HG03060 (cell line): ENCODE measurements around the gene PPIL1.

Experiments
- ATAC-seq: cut with Tn5 transposase; IDR thresholded peaks from one replicate; pipeline ENCODE4 v1.9.1; 2021; ENCODE audit warnings: low read depth, moderate number of reproducible peaks; ENCODE audit not compliant: unreplicated experiment

The PPIL1 gene

DNA sequence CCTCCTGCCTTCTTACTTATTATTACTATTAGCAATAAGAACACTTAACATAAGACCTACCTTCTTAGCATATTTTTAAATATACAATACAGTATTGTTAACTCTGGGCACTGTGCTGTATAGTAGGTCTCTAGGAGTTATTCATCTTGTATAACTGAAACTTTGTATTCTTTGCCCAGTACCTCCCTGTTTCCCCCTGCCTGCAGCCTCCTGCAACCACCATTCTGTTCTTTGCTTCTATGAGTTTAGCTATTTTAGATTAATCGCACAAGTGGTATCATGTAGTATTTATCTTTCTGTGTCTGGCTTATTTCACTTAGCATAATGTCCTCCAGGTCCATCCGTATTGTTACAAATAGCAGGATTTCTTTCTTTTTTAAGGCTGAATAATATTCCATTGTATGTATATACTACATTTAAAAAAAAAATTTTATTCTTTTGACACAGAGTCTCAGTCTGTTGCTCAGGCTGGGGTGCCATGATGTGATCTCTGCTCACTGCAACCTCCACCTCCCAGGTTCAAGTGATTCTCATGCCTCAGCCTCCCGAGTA, 15.6 kb upstream of the PPIL1 start:
- no peak for ATAC-seq

DNA sequence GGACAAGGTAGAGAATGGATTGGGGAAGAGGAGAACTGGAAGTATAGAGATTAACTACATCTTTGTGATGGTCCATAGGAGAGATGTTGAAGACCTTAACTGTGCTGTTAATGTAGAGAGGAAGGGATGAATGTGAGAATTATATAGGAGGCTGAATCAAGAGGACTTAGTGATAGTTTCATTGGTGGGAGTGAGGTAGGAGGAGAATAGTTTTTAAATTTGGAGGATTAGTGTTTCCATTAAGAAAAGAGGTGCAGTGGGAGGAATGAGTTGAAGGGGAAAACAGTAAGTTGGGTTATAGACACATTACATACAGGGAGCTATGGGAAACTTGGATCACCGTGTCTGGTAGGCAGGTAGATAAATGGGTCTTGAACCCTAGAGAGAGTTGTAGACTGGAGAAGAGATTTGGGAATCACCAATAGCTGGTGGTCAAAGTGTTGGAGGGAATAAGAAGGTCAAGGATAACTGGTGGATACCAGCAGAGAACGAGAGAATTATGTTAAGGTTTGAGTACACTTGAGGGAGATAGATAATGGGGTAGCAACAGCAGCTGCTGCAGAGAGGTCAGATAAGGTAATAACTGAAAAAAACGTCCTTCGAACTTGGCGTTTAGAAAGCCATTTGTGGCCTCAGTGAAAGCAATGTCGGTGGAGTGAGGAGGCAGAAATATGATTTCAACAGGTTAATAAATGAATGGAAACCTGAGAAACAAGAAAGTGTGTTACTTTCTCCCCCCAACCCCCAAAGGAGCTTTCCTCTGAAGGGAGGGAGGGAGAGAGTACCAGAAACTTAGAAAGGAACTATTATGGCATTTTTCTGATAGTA, 14.3 kb upstream of the PPIL1 start:
- ATAC-seq: no peak

DNA sequence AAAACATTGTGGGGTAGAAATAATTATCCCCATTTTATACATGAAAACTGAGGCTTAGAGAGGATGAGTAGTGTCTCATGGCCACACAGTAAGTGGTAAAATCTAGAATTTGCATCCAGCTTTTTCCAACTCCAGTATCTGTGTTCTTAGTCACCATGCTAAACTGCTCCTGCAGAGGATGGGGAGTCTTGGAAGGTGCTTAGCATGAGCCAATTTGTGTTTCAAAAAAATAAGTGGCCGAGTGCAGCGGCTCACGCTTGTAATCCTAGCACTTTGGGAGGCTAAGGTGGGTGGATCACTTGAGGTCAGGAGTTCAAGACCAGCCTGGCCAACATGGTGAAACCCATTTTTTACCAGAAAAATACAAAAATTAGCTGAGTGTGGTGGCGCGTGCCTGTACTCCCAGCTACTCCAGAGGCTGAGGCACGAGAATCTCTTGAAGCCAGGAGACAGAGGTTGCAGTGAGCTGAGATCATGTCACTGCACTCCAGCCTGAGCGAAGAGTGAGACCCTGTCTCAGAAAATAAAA, 13.6 kb upstream of the PPIL1 start:
- no peak for ATAC-seq

DNA sequence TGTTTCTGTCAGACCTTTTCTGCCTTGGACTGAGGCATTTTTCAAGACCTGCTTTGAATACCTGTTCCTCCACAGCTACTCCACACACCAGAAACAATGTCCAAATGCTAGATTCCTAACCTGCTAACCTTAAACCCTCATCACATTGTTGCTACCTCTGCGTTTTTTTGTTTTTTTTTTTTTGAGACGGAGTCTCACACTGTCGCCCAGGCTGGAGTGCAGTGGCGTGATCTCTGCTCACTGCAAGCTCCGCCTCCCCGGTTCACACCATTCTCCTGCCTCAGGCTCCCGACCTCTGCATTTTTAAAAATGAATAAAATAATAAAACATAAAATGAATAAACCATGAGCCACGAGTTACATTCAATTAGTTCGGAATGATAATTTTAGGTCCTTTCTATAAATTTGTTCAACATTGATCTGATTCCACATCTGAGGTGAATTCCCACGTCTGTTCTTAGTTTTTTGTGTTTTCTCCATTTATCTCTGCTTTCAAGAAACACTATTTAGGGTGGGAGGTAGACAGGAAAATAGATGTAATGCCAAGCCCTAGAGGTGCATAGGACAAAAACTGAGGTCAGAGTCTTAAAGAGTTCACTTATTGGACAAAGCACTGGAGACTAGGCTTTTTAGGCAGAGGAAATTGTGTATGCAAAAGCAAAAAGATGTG, 12.5 kb upstream of the PPIL1 start:
- no peak for ATAC-seq

DNA sequence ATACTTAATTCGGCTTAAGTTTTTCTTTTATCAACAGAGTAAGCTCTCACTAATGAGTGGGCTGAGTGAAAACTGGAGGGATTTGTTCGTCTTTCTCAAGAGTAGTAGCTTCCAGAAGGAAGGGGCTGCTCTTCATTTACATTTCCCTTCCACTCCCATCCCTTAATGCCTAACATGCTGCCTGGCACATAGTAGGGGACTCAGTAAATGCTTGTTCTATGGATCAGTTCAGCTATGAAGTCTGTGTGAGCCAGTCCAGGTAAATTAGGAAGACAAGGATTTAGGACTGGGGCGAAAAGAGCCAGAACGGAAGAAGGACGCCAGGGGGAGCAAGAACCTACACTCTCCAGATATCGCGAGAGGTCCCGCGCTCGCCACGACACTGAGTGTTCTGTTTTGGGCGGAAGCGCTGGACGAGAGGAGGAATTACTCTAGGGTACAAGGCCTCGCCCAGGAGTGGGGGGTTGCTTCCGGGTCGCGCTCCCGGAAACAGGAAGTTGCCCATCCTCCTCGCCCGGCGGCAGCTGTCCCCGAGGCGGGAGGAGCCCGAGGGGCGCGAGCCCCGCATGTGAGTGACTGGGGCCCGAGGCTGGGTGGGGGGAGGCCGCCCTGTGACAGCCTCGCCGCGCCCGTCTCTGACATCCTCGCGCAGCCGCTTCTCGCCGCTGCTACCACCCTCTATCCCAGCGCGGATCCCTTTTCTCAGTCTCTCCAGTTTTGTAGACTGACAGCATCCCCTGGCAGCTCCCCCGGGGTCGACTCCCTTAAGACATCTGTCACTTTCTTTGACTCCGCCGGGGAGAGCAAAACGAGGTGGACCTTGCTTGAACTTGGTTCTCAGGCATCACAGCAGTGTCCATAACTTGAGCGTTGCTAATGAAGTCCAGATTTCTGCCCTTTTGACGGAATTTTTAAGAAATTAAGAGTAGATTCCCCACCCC, 11.1 kb upstream of the PPIL1 start, which contains the start of gene C6orf89:
C6orf89 (plus strand) TSS at position 492 of the 941 bp plus-strand sequence. CDS start 13,493 bp downstream, outside the sequence.
- peak; percentile 90 for ATAC-seq

DNA sequence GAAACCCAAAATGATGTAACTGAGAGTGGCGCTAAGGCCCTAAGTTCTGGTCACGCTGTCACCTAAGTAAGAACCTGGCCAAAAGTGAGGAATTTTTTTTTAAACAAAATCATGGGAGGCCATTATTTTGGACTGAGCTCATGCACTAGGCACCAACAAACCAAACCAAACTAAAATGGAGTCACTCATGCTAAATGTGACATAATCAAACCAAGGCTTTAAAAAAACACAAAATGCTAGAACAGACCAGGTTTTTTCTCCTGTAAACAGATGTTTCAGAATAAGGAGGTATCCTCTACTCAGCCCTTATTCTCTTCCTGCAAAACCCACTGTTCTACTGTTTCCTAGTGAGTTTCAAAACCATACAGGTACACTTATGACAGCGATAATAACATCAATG, 10.0 kb upstream of the PPIL1 start:
- ATAC-seq: no peak

DNA sequence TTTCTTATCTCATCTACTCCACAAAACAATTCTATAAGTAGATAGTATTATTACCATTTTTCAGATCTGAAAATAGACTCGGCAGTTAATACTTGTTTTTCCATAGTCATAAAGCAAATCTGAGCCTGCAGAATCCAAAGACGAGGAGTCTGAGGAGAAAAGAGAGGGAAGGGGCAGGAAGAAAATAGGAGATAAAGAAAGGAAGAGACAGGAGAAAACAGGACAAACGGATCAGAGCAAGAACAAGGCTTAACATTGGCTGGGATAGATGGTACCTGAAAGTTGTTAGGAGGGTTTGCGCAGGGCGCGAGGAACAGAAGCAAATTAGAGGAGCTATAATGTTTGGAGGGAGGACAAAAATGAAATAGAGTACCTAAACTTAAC, 639 bp upstream of the PPIL1 start:
- no peak for ATAC-seq

DNA sequence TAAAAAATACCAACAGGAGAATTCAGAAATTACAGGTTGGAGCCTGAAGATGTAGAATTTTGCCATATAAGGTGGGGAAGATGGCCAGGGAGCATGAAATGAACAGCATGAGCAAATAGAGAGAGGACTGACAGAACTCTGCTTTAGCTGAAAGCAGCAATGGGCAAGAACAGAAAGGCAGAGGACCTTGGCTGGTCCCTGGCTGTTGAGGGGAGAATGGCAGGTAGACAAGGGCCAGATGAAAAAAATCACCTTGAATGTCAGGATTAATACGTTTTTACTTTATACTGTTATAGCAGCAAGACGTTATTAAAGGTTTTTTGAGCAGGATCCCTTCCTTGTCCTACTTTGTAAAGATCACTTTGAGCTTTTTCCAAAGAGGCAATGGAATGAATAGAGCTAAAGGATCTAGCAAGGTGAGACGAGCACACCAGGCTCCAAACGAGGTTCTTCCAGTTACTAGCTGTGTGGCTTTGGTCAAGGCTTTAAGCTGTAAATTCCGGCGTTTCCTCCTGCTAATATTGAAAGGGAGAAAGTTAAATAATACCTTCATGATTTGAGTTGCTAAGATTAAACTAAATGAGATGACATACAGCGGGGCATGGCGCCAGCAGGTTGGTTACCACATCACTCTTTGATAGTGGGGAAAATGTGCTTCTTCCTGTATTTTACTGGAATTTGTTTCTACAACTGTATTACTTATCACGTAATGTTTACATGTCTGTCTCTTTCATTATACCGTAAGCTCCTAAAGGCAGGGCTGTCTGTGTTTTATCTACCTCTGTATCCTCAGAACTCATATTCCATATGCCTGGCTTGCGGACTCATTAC, 776 bp downstream of the PPIL1 start:
- no peak for ATAC-seq

DNA sequence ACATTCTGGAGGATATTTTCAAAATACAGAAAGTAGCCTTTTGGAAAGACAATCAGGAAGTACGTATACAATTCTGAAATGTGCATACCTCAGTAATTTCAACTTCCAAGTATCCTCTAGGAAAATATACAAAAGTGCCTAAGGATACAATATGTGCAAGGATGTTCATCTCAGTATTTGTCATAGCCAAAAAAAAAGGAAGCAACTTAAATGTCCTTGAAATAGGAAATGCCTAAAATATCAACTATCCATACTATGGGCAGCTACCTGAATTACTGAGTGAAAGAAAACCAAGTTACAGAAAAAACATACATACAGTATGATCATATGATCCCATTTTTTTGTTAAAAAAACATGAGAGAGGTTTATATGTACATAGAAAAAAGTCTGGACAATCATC, 1.5 kb downstream of the PPIL1 start:
- ATAC-seq: no peak

DNA sequence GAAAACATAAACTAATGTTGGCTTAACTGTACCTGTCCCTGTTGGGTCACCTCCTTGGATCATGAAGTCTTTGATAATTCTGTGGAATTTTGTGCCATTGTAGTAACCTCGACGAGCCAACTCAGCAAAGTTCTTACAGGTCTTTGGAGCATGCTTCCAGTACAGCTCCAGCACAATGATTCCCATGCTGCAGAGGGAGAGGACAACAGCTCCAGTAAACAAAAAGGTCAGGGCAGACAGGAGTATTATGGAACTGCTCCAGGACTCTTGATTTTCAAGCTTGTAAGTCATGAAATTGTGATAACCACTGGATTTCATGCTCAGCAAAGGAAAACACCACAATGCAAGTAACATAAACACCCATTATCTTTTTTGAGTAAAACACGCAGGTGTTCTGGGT, 2.9 kb downstream of the PPIL1 start:
- no peak for ATAC-seq

DNA sequence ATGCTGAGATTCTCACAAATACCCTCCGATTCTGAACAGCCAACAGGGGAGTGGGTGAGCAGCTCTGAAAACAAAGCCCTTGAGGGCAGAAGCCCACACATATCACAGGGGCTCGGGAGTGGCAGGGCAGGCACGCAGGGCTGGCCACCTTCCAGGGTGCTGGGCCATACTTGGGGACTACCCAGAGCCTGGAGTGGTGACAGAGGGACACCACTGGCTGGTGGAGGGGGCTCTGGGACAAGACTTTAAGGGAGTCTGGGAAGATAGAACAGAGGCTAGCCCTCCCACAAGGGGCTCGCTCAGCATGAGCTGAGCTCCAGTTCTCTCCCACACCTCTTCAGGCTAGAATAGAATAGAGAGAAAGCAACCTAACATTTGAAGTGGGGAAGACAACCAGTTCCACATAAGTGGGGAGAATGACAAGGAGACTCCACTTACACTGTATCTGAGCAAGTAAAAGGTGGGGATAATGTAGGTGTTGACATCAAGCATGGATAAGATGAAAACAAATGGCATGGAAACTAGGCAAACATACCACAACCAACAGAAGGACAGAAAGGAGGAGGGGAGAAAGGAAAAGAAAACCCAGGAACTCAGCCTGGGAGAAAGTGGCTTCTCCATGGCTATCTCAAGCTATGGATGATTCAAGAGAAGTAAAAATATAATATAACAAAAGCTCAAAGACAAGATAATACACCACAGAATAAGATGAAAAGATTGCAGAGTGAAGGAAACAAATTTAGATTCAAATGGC, 7.0 kb downstream of the PPIL1 start:
- ATAC-seq: no peak

DNA sequence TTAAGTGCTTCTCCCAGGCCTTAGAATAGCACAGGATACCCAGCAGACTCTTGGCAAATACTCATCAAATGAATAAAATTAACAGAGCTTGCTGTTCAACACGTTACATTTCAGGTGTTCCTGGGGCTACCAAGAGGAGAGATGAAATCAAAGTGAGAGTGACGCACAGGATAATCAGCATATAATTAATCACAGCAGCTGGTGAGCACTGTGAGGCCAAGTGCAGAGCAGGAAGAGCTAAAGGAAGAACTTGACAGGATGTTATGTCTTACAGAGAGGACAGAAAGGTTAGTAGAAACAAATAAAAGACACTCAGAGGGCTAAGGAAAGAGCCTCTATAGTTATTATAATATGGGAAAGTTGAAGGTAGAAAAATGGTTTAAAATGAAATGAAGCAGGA, 8.8 kb downstream of the PPIL1 start:
- no peak for ATAC-seq

DNA sequence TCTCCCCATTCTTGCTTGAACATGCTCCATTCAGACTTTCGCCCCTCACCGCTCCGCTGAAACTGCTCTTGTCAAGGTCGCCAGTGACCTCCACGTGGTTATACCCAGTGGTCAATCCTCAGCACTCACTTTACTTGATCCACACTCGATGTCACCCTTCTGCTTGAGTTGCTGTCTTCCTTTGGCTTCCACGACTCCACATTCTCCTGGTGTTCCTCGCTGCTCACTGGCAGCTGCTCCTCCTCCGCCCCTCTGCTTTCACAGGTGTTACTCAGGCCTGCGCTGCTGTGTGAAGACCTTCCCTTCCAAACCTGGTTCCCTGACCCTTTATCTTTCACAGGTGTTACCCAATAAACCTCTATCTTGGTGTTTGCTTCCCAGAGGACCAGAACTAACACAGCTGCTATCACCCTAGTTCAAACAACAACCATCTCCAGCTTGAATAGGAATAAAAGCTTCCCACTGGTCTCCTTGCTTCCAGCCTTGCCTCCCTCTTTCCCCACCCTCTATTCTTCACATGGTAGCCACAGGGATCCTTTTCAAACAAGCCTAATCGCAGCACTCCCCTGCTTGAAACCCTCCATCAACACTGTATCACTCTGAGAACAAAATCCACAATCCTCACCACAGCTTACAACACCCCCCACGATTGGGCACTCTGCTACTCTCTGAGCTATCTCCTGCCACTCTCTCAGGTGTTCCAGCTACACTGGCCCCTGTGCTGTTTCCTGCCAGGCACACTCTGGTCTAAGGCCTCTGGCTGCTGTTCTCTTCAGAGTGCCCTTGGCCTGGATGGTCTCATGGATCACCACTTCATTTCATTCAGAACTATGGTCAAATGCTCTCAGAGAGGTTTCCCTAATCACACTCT, 10.7 kb downstream of the PPIL1 start:
- ATAC-seq: no peak

DNA sequence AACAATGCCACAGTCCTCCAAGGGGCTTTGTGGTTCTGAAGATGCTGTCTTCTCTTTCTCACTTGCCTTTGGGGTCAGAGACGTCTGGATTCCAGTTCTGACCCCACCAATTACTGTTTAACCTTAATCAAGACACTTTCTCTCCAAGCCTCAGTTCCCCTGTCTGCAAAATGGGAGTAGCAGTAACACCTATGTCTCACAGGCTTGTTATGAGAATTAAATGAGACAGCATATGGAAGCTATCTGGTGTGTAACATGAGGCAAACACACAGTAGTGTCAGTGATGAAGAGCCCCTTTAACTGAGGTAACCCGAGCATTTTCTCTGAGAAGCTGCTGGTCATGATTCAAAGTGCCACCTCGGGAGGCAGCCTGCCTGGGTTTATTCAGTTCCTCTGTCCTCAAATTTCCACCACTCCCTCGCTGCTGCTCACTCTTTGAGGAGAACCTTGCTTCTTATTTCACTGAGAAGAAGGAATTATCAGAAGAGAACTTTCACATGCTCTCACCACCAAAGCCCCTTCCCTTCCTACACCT, 11.7 kb downstream of the PPIL1 start:
- ATAC-seq: no peak

DNA sequence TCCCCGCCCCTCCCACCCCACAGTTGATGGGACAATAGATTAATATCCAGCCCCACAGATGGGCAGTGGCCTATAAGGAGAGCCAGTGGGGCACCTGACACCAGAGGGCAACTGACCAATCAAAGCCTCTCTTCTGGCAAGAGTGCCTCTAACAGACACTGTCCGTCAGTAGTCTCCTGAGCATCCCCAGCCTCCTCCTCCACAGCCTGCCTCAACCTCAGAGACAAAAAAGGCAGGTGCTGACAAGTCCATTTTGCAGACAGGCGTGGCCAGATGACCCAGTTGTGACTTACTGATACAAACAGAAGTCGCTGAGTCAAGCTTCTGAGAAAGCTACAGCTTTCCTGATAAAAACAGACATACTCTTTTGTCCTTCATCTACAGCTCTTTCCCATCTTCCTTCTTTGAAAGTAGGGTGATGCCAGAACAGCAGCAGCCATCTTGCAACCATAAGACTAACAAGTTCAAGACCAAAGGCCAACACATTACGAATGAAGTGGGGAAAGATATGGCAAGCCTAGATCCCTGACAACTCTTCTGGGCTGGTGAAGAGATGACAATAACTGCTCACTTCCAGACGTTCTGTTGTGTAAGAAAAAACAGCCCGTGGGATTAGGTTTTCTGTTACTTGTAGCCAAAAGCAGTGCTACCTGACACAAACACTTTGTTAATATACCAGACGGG, 12.3 kb downstream of the PPIL1 start:
- no peak for ATAC-seq

DNA sequence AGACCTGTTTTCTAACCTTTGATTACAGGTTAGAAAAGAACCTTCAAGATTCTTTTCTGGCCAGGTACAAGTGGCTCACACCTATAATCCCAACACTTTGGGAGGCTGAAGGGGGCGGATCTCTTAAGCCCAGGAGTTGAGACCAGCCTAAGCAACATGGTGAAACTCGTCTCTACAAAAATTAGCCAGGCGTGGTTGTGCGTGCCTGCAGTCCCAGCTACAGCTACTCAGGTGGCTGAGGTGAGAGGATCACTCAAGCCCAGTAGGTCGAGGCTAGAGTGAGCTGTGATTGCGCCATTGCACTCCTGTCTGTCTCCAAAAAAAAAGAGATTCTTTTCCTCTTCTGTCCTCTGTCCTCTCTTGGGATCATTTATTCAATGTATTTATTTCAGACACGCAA, 14.5 kb downstream of the PPIL1 start:
- no peak for ATAC-seq

DNA sequence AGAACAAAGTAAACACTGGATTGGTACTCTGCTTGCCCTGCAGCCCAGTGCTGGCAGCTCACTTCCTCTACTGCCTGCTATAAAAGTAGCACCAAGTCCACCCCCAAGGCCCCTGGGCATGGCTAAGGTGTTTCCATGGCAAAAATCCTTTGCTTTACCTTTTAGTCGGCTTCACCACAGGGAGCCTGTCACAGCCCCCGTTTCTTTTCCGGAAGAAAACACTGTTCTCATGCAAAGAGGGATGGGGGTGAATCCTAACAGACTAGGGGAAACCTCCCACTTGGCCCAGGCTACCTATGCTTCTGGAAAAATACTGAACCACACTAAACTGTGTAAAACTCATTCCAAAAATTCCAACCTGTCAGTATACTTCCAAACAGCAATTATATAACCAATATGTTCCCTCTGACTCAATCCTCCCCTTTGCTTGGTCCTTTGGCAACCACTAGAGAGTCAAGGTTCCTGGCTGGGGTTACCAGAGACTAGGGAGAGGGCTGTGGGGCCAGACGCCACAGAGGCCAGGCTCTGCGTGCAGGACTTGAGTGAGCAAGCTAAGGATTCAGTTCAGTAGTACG, 16.1 kb downstream of the PPIL1 start:
- ATAC-seq: no peak
